Measurements from ENCODE around the gene GPR157.

GPR157 gene

DNA sequence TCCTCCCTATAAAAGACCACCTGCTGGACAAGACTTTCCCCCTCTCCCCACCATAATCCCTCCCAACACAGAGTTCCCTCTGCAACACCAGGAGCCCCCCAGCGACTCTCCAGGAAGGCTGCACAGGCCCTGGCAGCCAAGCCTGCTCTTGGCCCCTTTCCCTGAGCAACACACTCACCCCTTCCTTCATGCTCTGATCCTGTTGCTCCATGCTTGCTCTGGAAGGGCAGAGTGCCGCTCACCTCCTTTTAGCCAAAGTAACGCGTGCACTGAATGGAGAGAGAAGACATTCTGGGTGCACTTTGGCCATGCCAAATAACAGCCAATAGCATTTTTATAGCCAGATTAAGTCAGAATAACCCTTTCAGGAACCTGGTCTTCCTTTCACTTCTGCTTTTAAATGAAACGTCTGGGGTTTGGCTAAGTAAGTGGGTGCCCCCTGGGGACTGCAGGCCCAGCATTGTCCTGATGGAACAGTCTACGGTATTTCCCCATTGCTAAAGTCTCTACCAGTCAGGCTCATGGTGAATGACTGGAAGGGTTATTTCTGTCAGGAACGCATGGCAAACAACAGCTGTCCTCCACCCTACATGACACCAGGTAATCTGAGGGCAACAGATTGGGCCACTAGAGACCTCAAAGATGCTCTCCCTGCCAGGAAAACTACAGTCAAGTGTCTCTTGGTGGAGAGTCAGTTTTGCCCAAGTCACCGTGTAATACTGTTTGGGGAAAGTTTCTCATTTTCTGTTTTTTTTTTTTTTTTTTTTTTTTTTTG lies 59.4 kb downstream of the GPR157 start, which contains the start of gene SLC2A5:
SLC2A5 (minus strand) TSS at position 310 of the 775 bp plus-strand sequence; CDS start at position 211, 99 bp downstream.
- peak within 1 kb of the TSS; percentile 68 for H3K4me3 ChIP-seq (ENCODE audit: low read depth, low read length)
- TF ChIP-seq POLR2A (IDR thresholded peaks at IDR 0.05; ENCODE audit: extremely low read depth, insufficient read length) (peak; percentile 40), MYC (IDR thresholded peaks at IDR 0.05; ENCODE audit: low read depth, low read length) (peak; percentile 65), CTCF (IDR thresholded peaks at IDR 0.05; ENCODE audit: low read depth, low read length) (no peak), MAX (IDR thresholded peaks at IDR 0.05; ENCODE audit: low read depth, low read length) (peak; percentile 72)
- DNase-seq (ENCODE audit: low read depth), result peak; percentile 97

GRCh38 chr1:9068981-9069325 lies 59.9 kb downstream of the GPR157 start:
- TF ChIP-seq POLR2A (IDR thresholded peaks at IDR 0.05; ENCODE audit: extremely low read depth, insufficient read length), result no peak
- peak overlapping the region; percentile 68 for H3K4me3 ChIP-seq (ENCODE audit: low read depth, low read length)
- DNase-seq (ENCODE audit: low read depth), result peak; percentile 46

DNA sequence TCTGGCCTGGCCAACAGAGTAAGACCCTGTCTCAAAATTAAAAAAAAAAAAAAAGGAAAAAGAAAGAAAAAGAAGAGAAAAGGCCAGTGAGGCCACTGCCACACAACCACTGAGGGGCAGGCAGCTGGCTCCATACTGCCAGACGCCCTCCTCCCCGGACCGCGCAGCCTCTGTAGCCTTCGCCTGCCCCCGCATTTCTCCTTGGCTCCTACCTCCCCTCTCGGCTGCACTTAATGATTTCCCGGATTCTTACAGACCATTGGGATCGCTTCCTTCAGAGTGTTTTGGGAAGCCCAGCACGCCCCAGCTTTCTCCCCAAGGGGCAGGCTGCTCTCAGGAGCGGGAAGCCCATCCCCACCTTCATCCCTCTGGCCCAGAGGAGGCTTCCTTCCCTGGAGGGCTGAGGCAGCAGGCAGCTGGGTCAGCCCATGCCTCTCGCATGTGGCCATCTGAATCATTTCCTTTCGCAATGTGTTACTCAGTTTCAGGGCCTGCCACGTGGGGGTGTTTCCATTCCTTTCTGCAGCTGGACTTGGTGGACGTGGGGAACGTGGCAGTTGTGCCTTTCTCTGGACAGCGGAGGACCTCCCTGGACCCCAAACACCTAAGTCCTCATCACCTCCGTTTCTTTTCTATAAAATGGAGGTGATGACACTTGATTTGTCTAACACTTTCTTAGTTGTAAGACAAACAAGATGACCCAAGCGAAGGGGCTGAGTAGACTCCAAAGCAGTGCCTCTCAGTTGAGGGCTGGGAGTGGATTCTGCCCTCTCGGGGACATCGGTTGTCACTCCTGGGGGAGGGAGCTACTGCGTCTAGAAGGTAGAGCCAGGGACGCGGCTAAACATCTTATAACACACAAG lies 61.7 kb downstream of the GPR157 start:
- TF ChIP-seq MYC (IDR thresholded peaks at IDR 0.05; ENCODE audit: low read depth, low read length), result peak; percentile 99
- no peak for TF ChIP-seq POLR2A (IDR thresholded peaks at IDR 0.05; ENCODE audit: extremely low read depth, insufficient read length)
- peak; percentile 99 for TF ChIP-seq MAX (IDR thresholded peaks at IDR 0.05; ENCODE audit: low read depth, low read length)
- peak overlapping the region; percentile 30 for H3K4me3 ChIP-seq (ENCODE audit: low read depth, low read length)
- peak; percentile 87 for DNase-seq (ENCODE audit: low read depth)

GRCh38 chr1:9065213-9065751 lies 63.6 kb downstream of the GPR157 start:
- H3K4me3 ChIP-seq (ENCODE audit: low read depth, low read length), result no peak overlapping the region
- TF ChIP-seq MAX (IDR thresholded peaks at IDR 0.05; ENCODE audit: low read depth, low read length) (no peak), POLR2A (IDR thresholded peaks at IDR 0.05; ENCODE audit: extremely low read depth, insufficient read length) (no peak)

DNA sequence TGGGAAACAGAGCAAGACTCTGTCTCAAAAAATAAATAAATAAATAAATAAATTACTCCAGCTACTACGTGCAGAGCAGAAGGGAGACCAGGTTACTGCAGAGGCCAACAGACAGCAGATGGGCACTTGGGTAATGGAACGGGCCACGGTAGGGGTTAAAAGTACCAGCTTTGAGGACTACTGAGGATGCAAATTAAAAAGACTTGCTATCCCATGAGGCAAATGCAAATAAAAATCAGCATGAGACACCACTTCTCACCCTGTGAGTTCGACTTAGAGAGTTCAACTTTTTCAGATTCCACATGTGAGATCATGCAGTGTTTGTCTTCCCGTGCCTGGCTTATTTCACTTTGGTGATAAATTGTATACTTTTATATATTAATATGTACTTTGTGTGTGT lies 66.1 kb downstream of the GPR157 start:
- DNase-seq (ENCODE audit: low read depth), result no peak
- no peak for TF ChIP-seq MAX (IDR thresholded peaks at IDR 0.05; ENCODE audit: low read depth, low read length)
- TF ChIP-seq POLR2A (IDR thresholded peaks at IDR 0.05; ENCODE audit: extremely low read depth, insufficient read length), result no peak
- TF ChIP-seq CTCF (IDR thresholded peaks at IDR 0.05; ENCODE audit: low read depth, low read length), result no peak
- TF ChIP-seq MYC (IDR thresholded peaks at IDR 0.05; ENCODE audit: low read depth, low read length), result no peak
- no peak overlapping the region for H3K4me3 ChIP-seq (ENCODE audit: low read depth, low read length)

More at GRCh38 chr1:9065213-9065751, 63.6 kb downstream of the GPR157 start:
- no peak for DNase-seq (ENCODE audit: low read depth)

GRCh38 chr1:9062021-9062471 lies 66.9 kb downstream of the GPR157 start:
- no peak for DNase-seq (ENCODE audit: low read depth)
- H3K4me3 ChIP-seq (ENCODE audit: low read depth, low read length), result no peak overlapping the region
- no peak for TF ChIP-seq MAX (IDR thresholded peaks at IDR 0.05; ENCODE audit: low read depth, low read length)
- TF ChIP-seq MYC (IDR thresholded peaks at IDR 0.05; ENCODE audit: low read depth, low read length), result no peak
- no peak for TF ChIP-seq CTCF (IDR thresholded peaks at IDR 0.05; ENCODE audit: low read depth, low read length)
- TF ChIP-seq POLR2A (IDR thresholded peaks at IDR 0.05; ENCODE audit: extremely low read depth, insufficient read length), result no peak
